Measurements from ENCODE around the gene DPP7.

- TF ChIP-seq CTCF (conservative IDR thresholded peaks at IDR 0.05; ENCODE audit: low read length) (no peak; the same call in 1 of the 2 replicates), EZH2phosphoT487 (IDR thresholded peaks at IDR 0.05; ENCODE audit: borderline replicate concordance) (no peak)
Observed at GRCh38 chr9:137115394-137116026, 977 bp upstream of the DPP7 start.

Data from Loucy (cell line).